Measurements from ENCODE around the gene SDR9C7.

DNA sequence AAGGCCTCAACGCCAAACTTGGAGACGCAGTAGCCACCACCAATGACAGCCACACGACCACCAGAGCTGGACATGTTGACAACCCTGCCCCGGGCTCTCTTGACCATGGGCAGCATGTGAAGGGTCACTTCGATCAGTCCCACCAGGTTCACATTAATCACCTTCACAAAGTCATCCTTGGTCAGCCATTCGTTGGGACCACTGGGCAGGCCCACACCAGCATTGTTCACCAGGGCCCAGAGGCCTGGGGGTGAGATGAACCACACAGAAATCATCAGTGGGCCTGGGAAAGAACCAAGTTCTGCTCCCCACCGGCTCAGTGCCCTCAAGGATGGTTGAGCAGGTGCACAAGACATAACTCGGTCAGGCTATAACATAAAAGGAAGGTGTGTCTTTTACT, 4.0 kb downstream of the SDR9C7 start:
- TF ChIP-seq, protein P1, sequence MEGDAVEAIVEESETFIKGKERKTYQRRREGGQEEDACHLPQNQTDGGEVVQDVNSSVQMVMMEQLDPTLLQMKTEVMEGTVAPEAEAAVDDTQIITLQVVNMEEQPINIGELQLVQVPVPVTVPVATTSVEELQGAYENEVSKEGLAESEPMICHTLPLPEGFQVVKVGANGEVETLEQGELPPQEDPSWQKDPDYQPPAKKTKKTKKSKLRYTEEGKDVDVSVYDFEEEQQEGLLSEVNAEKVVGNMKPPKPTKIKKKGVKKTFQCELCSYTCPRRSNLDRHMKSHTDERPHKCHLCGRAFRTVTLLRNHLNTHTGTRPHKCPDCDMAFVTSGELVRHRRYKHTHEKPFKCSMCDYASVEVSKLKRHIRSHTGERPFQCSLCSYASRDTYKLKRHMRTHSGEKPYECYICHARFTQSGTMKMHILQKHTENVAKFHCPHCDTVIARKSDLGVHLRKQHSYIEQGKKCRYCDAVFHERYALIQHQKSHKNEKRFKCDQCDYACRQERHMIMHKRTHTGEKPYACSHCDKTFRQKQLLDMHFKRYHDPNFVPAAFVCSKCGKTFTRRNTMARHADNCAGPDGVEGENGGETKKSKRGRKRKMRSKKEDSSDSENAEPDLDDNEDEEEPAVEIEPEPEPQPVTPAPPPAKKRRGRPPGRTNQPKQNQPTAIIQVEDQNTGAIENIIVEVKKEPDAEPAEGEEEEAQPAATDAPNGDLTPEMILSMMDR (IDR thresholded peaks at IDR 0.05), result no peak
- TF ChIP-seq POLR2A (IDR thresholded peaks at IDR 0.05), result no peak
